Cardiac septum (tissue), 1 donor: ENCODE measurements around the gene TMEM86B. TPM values are rescaled to one million over a fixed set of nuclear protein-coding genes. Genes with fewer than 3 reads are reported as not detected.

ENCODE experiments used
- DNase-seq: peaks from one replicate; pipeline ENCODE4 v3.0.0-alpha.2; 2020; ENCODE audit warnings: low spot score
- intact Hi-C: fragments of 100-400 bp; cut with DNase I; formaldehyde crosslinking; loops from one replicate; pipeline ENCODE4 v1.14.0; 2022
- long read RNA-seq: library from polyadenylated mRNA; unstranded; transcript quantifications from one replicate; pipeline ENCODE4 v2.0.0, GENCODE V29; 2021
- total RNA-seq: library from RNA; stranded (reverse); fragmentation: NEBNext Ultra II Directional; extraction: Animal tissue kit (Norgen Biotek cat#: 25700); gene quantifications from one replicate; pipeline ENCODE4 v1.2.1, GENCODE V29; 2021
- donor health status: DM: no; HTN: no; CAD: no.

The TMEM86B gene
- total RNA-seq: 1.6 TPM
- long read RNA-seq, partial matches to known transcripts: 0 of 2 reads
- long read RNA-seq, other reads (novel, unspliced or antisense): 0 of 2 reads

- no peak for DNase-seq
- intact Hi-C loops: no loop called here
These were observed at the start of gene TMEM86B for GRCh38 chr19:55228403-55229031. Gene TMEM86B (minus strand): TSS chr19:55228763. CDS start chr19:55228741, 22 bp downstream.

- intact Hi-C loops: no loop called here
- no peak for DNase-seq
These were observed 48.9 kb upstream of the TMEM86B start for GRCh38 chr19:55277494-55277893.

DNA sequence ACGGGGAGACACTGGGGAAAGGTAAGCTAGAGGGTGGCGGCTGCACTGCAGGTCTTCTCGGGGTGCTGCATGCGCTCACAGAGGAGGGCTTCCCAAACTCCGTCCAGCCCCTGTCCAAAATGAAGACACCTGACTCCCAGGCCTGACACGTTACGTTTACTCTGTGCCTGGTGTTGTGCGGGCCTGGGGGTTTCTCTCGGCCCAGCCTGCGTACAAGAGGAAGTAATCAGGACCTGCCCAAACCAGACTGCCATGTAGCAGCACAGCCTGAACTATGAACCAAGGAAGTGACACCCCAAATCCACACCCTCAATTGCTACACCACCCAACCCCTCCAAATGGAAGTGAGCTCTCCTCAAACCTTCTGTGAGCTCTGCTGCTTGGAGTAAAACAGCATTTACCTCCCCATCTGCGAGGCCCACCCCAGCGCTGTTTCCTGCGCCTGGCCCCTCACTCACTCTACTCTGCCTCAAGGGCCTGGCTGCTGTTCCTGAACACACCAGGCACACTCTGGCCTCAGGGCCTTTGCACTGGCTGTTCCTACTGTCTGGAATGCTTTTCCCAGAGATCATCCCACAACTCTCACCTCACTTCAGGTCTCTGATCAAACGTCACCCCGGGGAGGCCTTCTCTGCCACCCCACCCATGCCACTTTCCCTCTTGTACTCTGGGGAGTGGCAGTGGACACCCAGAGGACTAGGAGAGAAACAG, 48.3 kb upstream of the TMEM86B start:
- intact Hi-C loops: no loop called here
- no peak for DNase-seq

GRCh38 chr19:55275851-55276719, 47.5 kb upstream of the TMEM86B start:
- no peak for DNase-seq
- intact Hi-C loops: no loop called here

DNA sequence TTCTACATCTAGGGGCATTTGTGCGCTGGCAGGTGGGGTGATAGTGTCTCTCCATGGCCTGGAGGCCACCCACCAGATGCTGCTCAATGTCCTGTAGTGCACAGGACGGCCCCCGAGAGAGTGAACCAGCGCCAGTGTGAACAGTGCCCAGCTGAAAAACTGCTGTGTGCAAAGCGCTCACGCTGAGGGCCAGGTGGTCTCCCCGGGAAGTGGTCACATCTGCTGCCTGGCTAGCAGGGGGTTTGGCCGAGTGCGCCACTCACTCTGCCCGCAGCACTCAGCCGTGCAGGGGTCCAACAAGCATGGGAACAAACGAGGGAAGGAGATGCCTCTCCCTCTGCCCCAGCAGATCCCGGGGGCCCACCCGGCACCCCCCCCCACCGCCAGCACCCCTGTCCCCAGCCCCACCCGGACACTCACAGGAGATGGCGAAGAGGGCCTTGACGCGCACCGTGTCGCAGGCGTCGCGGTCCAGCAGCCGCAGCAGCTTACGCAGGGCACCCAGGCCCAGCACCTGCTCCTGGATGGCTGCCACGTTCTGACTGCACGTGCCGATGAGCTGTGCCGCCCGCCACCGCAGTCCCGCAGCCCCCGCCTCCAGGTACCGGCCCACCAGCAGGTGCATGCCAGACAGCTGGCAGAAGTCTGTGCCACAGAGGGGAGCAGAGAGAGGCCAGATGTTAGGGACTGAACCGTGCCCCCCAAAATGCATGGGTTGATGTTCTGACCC, 45.6 kb upstream of the TMEM86B start:
- intact Hi-C loops: no loop called here
- no peak for DNase-seq

- no peak for DNase-seq
- intact Hi-C loops: no loop called here
These were observed 43.6 kb upstream of the TMEM86B start for GRCh38 chr19:55272142-55272541.

DNA sequence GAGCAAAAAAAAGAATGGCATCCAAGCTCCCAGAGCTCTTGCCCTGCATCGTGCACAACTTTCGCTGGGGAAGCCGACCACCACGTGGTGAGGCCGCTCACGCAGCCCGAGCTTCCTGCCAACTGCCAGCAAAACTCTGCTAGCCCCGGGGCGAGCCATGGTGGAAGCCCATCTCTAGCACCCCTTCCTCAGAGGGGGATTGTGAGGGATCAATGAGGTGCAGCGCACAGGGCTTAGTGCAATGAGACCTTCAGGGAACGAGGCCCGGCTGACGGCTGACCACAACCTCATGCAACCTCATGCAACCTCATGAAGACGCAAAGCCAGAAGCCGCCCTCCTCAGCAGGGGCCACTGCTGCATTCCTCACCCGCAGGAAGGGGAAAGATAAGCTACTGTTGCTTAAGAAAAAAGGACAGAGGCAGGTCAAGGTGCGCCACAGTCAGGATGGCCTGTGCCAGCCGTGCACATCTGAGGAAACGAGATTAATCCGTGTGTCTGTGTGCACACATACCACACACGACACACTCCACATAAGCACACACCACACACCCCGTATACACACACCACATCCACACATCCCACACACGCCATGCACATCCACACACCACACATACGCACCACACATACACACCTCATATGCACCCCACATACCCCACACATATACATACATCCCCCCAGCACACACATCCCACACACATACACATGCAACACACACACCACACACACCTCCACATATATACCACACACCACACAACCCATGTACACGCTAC, 41.8 kb upstream of the TMEM86B start:
- no peak for DNase-seq
- intact Hi-C loops: no loop called here

DNA sequence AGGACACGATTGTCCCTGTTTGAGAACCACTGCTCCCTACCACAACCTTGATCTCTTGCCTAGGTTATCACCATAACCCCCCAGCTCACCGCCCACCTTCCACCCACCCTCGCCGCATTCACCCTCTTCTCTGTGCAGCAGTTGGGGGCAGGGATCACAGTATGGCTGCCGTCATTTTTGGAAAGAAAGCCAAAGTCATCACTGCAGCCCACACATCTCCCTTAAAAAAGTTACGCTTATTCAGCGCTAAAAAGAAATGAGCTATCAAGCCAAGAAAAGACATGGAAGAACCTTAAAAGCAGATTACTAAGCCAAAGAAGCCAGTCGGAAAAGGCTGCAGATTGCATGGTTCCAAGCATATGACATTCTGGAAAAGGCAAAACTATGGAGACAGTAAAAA, 40.7 kb upstream of the TMEM86B start:
- no peak for DNase-seq
- intact Hi-C loops: no loop called here

GRCh38 chr19:55266840-55267239, 38.3 kb upstream of the TMEM86B start:
- intact Hi-C loops: no loop called here
- DNase-seq: no peak

GRCh38 chr19:55266404-55266803, 37.8 kb upstream of the TMEM86B start:
- intact Hi-C loops: no loop called here
- DNase-seq: no peak

DNA sequence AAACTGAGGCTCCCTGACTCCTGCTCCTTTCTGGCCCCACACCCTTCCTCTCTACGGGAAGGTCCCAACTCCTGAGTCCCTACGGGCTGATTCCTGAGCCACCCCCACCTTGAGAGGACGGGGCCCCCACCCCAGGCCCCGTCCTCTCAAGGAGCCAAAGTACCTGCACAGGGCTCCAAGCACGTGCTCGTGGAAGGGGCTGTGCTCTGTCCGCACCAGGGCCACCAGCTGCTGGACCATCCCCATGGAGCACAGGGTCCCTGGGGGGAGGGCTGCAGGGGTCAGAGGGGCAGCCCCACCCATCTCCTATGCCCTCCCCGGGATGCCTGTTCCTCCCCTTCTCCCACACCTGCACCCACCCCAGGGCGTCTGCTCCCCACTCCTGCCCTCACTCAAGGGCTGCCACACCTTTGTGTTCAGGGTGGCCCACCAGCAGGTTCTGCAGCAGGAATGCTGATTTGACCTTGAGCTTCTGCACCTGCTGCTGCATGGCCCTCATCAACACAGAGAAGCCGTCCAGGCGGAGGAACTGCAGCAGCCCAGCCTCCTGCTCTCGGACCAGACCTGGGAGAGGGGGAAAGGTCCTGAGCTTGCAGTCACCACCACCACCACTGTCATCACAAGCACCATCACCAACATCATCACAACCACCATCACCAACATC, 37.3 kb upstream of the TMEM86B start:
- no peak for DNase-seq
- intact Hi-C loops: no loop called here

DNA sequence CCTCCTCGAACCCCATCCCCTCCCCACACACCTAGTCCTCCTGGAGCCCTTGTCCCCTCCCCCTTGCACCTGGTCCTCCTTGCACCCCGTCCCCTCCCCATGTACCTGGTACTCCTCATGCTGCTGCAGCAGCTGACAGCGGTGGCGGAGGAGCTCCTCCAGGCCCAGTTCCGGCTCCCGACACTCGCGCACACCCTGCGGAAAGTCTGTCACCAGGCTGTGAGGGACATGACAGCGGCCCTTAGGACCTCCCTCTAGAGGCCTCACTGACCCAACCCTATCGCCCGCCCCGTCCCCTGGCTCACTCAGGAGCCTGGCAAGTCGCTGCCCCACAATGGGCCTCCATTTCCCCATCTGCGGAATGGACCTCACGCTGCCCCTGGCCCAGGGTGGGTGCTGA, 36.6 kb upstream of the TMEM86B start:
- DNase-seq: no peak
- intact Hi-C loops: no loop called here

DNA sequence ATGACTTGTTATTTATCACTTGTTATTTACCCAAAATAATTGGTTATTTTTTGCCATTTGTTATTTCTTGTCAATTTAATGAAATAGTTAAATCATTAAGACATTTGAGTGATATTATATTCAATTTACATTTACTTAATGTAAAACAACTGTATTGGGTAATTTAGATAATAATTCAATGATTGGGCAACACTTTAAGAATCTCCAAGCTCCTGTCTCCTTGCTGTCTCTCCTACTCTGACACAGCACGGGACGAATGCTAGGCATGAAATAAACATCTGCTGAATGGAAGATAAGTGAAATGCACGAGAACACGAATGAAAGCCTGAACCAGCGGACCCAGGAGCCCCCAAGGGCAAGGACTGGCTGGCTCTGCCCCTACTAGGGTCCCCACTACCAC, 36.0 kb upstream of the TMEM86B start:
- no peak for DNase-seq
- intact Hi-C loops: no loop called here

DNA sequence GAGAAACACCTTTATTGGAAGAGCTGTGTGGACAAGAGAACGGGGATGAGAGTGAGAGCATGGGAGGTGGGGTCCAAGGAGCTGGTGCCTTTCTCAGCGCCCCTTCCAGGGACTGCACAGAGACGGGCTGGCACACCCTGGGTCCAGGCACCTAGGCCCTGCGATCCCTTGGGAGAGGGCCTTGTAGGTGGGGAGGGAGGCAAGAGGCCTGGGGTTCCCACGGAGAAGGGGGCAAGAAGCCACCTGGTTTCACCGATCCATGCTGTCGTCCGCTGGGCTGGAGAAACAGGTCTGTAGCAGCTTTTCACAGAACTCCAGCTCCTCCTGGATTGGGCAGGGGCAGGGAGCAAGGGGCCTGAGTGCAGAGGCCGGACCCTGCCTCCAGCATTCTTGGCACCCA, 33.8 kb upstream of the TMEM86B start:
- intact Hi-C loops: no loop called here
- DNase-seq: no peak

DNA sequence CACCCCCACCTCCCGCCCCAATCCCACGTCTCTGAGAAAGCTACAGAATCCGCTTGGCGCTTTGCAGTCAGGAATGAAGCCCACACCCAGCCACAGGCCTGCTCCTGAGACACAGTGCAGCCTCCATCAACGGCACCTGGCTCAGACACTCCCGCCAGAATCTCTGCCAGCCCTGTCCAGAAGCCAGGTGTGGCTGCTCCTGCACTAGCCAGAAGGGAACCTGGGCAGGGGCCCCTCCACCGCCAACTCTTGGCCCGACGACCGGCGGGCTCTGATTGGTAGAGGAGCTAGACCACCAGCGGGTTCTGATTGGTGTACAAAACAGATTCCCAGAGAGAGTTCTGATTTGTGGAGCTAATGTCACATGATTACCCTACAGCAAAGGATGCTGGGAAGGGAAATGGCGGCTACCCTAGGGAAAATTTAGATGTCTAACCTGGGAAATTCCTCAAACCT, 33.1 kb upstream of the TMEM86B start:
- intact Hi-C loops: no loop called here

GRCh38 chr19:55259540-55260210, 31.1 kb upstream of the TMEM86B start:
- no peak for DNase-seq
- intact Hi-C loops: loop anchor here (1.0 to 2.0 kb wide), 2 partner anchors 21 to 43 kb away; partner anchors contain the start of gene HSPBP1

More for the DNA sequence above, 33.1 kb upstream of the TMEM86B start:
- no peak for DNase-seq

DNA sequence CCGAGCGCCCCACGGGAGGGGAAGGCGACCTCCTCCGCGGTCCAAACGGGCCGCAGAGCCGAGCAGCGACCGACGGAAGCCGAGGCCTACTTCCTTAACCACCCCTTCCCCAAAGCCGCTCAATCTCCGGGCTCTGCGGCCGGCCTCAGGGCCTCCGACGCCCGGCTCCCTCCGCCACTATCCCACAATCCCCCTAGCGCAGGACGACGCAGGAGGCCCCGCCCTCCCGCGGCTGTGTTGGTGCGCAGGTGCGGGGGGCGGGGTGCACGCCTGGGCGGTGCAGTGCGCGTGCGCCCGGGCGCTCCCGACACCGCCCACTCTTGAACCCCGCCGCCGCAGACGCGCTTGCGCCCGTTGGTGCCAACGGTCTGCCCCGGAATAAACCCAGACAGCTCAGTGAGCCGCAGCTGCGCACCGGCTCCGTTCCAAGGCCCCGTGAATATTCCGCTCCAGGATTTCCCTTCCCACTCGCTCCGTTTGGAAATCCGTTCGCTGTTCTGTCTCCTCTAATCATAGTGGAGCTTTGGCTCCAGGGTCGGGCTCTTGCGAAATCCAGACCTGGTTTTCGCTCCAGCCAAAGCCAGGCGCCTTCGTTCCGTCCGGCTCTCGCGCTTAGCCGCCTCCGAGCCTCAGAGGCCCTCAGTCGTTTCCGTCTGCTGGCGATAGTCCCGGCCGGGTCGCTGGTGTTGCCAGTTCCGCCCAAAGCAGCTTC, 30.4 kb upstream of the TMEM86B start, which contains the start of gene PPP6R1:
Gene PPP6R1 (minus strand): TSS at position 190 of the 712 bp plus-strand sequence. CDS start 11,914 bp downstream, outside the sequence.
- DNase-seq: peak; percentile 98
- intact Hi-C loops: loop anchor here (1.0 to 2.0 kb wide), 2 partner anchors 21 to 42 kb away; partner anchors contain the start of gene HSPBP1
